A673 (cell line): ENCODE measurements around the gene CIZ1. TPM values are rescaled to one million over a fixed set of nuclear protein-coding genes. Genes with fewer than 3 reads are reported as not detected.

Experiments
- BruUV-seq: library from RNA; stranded (reverse); fragments of 400-500 nt; replicated peaks from 2 replicates; lab custom pipeline; 2021; lab: Mats Ljungman, UMichigan
- CTCF ChIA-PET: fragments of 300-600 bp; sonication (Branson Sonifier 250); formaldehyde crosslinking; loops from one replicate; lab custom pipeline; 2022; ENCODE audit warnings: antibody characterized with exemption; lab: Charles Lee
- POLR2A ChIA-PET: fragments of 300-600 bp; sonication (Branson Sonifier 250); formaldehyde crosslinking; loops from one replicate; lab custom pipeline; 2022; ENCODE audit warnings: antibody characterized with exemption; ENCODE audit not compliant: low non-redundant PET; lab: Charles Lee
- DNase-seq: peaks from one replicate; pipeline ENCODE4 v3.0.0-alpha.2; 2015; ENCODE audit warnings: low spot score
- H3K27ac ChIP-seq: fragments of 200-600 bp; sonication (generic); 2 replicates; pipeline ENCODE4 v1.5.1; 2016; ENCODE audit warnings: mixed run types, low read depth, mild to moderate bottlenecking, mixed read lengths, antibody characterized with exemption, low read length; ENCODE audit not compliant: poor library complexity, severe bottlenecking
- H3K27me3 ChIP-seq: fragments of 200-600 bp; sonication (generic); replicated peaks from 2 replicates; pipeline ENCODE4 v1.6.1; 2017; ENCODE audit warnings: mixed run types, low read depth, mild to moderate bottlenecking, mixed read lengths, antibody characterized with exemption, low read length; ENCODE audit not compliant: insufficient read depth, poor library complexity
- H3K36me3 ChIP-seq: fragments of 200-600 bp; sonication (generic); 2 replicates; pipeline ENCODE4 v1.6.1; 2016; ENCODE audit warnings: mixed run types, mild to moderate bottlenecking, mixed read lengths, antibody characterized with exemption, low read length; ENCODE audit not compliant: insufficient read depth, poor library complexity, severe bottlenecking
- H3K4me1 ChIP-seq: fragments of 200-600 bp; sonication (generic); 2 replicates; pipeline ENCODE4 v1.6.1; 2017; ENCODE audit warnings: mixed run types, mild to moderate bottlenecking, mixed read lengths, antibody characterized with exemption, low read length; ENCODE audit not compliant: insufficient read depth, poor library complexity, severe bottlenecking
- H3K4me3 ChIP-seq: fragments of 200-600 bp; sonication (generic); 2 replicates; pipeline ENCODE4 v1.5.1; 2016; ENCODE audit warnings: low read depth, mixed run types, mild to moderate bottlenecking, mixed read lengths, low read length; ENCODE audit not compliant: poor library complexity, severe bottlenecking
- H3K9me3 ChIP-seq: fragments of 200-600 bp; sonication (generic); 2 replicates; pipeline ENCODE4 v1.6.1; 2016; ENCODE audit warnings: mixed run types, low read depth, mild to moderate bottlenecking, mixed read lengths, antibody characterized with exemption, low read length; ENCODE audit not compliant: poor library complexity, severe bottlenecking
- EZH2 ChIP-seq: fragments of 200-600 bp; sonication (generic); IDR thresholded peaks from 2 replicates; pipeline ENCODE4 v1.6.1; 2017; ENCODE audit warnings: borderline replicate concordance, low read depth, mild to moderate bottlenecking, mixed read lengths, antibody characterized with exemption, low read length; ENCODE audit not compliant: poor library complexity, severe bottlenecking
- intact Hi-C: fragments of 100-400 bp; cut with micrococcal nuclease; formaldehyde crosslinking; loops from one replicate; pipeline ENCODE4 v1.10.0; 2022; ENCODE audit not compliant: unreplicated experiment
- total RNA-seq: library from RNA; stranded (reverse); gene quantifications from 2 replicates; pipeline ENCODE4 v1.2.3, GENCODE V29; 2021
- TF ChIP-seq, protein P1 (sequence below): fragments of 300-800, 200-600 bp; sonication (generic); conservative IDR thresholded peaks from 2 replicates; pipeline ENCODE4 v1.5.1; 2017; ENCODE audit warnings: low read depth, mild to moderate bottlenecking, antibody characterized with exemption, low read length, moderate library complexity, mixed read lengths

Gene CIZ1
- total RNA-seq, 1 experiment from 2014 or later = 158 TPM

DNA sequence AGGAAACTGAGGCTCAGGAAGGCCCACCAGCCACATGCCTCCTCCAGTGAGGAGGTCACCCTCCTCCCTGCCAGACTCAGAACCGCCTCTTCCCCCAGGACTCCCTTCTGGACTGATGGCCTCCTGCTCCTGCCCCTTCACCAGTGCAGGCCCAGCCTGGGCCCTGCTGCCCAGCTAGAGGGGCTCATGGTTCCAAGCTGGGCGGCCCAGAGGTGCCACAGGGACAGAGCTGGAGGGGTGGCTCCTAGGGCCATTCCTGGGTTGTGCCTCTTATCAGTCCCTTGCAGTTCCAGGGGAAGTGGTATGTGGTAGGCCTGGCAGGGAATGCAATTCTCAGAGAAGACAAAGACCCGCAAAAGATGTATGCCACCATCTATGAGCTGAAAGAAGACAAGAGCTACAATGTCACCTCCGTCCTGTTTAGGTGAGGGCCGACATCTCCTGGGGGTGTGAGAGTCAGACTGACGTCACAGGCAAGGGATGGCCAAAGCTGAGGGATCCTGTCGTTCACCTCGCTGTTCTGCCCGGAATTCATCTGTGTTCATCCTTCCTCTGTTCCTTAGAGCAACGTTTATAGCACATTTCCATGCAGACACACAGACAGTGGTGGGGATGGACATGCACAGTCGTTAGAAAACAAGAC is 41.3 kb downstream of the CIZ1 start:
- TF ChIP-seq, protein P1, sequence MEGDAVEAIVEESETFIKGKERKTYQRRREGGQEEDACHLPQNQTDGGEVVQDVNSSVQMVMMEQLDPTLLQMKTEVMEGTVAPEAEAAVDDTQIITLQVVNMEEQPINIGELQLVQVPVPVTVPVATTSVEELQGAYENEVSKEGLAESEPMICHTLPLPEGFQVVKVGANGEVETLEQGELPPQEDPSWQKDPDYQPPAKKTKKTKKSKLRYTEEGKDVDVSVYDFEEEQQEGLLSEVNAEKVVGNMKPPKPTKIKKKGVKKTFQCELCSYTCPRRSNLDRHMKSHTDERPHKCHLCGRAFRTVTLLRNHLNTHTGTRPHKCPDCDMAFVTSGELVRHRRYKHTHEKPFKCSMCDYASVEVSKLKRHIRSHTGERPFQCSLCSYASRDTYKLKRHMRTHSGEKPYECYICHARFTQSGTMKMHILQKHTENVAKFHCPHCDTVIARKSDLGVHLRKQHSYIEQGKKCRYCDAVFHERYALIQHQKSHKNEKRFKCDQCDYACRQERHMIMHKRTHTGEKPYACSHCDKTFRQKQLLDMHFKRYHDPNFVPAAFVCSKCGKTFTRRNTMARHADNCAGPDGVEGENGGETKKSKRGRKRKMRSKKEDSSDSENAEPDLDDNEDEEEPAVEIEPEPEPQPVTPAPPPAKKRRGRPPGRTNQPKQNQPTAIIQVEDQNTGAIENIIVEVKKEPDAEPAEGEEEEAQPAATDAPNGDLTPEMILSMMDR = no peak
- no peak for TF ChIP-seq EZH2

DNA sequence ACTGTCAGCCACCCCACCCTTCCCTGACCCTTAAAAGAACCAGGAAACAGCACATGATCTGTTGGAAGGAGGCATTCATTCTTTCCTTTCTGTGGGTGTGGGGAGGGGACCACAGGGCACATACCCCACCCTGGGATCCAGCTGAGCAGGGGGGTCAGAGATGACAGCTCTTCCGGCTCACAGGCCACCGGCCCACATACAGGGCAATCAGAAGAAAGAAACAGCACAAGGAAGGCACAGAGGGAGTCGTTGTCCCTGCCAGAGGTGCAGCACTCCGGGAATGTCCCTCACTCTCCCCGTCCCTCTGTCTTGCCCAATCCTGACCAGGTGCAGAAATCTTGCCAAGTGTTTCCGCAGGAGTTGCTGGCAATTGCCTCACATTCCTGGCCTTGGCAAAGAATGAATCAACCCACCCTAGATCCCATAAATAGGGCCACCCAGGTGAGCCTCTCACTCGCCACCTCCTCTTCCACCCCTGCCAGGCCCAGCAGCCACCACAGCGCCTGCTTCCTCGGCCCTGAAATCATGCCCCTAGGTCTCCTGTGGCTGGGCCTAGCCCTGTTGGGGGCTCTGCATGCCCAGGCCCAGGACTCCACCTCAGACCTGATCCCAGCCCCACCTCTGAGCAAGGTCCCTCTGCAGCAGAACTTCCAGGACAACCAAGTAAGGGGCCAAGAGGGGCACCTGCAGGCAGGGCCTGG is 42.2 kb downstream of the CIZ1 start, which contains the start of gene LCN2:
Gene LCN2 (plus strand): TSS at position 453 of the 701 bp plus-strand sequence. CDS start 73 bp downstream, at position 526.
- DNase-seq = no peak
- ChIA-PET CTCF (no interaction called here), POLR2A (no interaction called here)
- TF ChIP-seq EZH2 = no peak
- TF ChIP-seq, protein P1 = no peak
- no peak within 1 kb of the TSS for H3K4me3 ChIP-seq
- H3K4me1 ChIP-seq = no peaks in the 10 kb centered on the region
- no peaks in the 10 kb centered on the region for H3K36me3 ChIP-seq
- BruUV-seq = no TSS peak
- no peaks in the 10 kb centered on the region for H3K9me3 ChIP-seq
- no peak within 1 kb of the TSS for H3K27ac ChIP-seq
- no peaks in the 10 kb centered on the region for H3K27me3 ChIP-seq
- intact Hi-C loops = no loop called here

More for the DNA sequence above, 41.3 kb downstream of the CIZ1 start:
- Histone ChIP-seq H3K4me3 (no peak overlapping the region), H3K4me1 (no peaks in the 10 kb centered on the region), H3K9me3 (no peaks in the 10 kb centered on the region), H3K36me3 (no peaks in the 10 kb centered on the region), H3K27me3 (no peaks in the 10 kb centered on the region), H3K27ac (no peak overlapping the region)
- BruUV-seq = no TSS peak
- no peak for DNase-seq
- intact Hi-C loops = no loop called here
- ChIA-PET POLR2A (no interaction called here), CTCF (interaction anchor here (0.6 kb wide), 1 partner anchor 111 kb away, joined by 3 read pairs; no protein-coding TSS in a partner anchor)

DNA sequence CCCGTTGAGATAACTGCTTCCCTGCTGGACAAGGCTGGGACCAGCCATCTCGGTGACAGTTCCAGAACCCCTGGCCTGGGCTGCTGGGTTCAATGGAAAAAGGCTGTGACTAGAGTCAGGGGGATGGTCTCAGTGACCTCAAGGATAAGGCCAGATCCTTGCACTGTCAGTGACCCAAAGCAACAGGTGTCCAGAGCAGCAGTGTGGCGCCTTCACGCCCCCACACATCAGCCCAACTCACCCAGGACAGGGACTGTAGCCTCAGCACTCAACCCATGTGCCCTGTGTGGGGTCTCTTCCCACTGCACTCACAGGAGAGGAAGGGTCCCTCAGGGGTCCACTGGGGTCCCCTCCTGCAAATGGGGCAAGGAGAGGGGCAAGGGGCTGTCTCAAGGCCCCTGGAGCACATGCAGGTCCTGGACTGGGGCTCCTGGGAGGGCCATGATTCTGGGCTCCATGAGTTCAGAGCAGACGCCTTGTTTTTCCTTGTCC is 42.8 kb downstream of the CIZ1 start:
- POLR2A ChIA-PET = no interaction called here
- intact Hi-C loops = no loop called here
- BruUV-seq = no TSS peak

More for the DNA sequence above, 42.8 kb downstream of the CIZ1 start:
- Histone ChIP-seq H3K4me1 (no peaks in the 10 kb centered on the region), H3K27me3 (no peaks in the 10 kb centered on the region), H3K27ac (no peak overlapping the region), H3K36me3 (no peaks in the 10 kb centered on the region), H3K4me3 (no peak overlapping the region), H3K9me3 (no peaks in the 10 kb centered on the region)
- TF ChIP-seq EZH2 = no peak
- TF ChIP-seq, protein P1 = no peak
- no peak for DNase-seq
- CTCF ChIA-PET = no interaction called here
